ENCODE data around the gene SEPTIN1.
"Not testable (repeated sequence)": the region's sequence is repeated elsewhere in the genome, so short reads cannot be mapped to it uniquely, and the experiment has no call there.

The SEPTIN1 gene

DNA sequence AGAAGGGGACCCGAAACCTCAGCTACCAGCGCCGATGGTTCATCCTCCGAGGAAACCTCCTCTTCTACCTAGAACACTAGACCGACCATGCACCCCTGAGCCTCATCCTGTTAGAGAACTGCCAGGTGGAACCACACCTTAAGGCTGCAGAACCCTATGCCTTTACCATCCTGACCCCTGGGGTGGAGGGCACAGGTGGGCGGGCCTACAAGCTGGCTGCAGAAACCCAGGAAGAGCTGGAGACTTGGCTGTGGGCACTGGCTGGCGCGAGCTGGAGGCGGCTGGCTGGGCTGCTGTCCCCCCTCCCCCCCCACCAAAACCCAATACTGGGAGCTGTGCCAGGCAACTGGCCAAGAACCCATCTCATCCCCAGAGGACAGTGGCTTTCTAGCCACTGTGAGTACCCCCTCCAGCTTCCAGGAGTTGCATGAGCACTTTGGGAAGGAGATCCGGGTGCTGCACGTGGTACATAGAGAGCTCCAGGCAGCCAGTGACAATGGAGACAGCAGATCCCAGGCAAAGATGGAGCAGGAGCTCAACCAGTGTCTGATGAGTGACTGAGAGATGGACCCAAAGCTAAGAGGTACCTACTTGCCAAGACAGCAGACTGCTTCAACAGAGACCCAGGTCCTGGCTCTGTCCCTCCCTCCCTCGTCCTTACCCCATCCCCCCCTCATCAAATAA, 25.8 kb downstream of the SEPTIN1 start:
- DNase-seq = no peak

DNA sequence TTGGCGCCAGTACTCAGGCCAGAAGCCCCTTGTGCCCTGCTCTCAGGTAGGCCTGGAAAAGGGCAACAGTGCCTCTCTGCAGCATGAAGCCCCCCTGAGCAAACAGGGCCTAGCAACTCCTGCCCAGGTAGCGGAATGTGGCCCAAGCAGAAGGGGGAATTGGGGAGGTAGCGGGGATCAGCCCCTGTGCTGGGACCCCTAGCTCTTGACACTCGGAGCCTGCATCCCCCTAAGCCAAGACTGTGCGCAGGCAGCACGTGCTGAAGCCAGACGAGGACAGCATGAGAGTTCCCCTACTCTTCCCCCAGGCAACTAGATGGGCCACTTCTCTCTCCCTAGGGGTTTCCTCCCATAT, 26.4 kb downstream of the SEPTIN1 start:
- DNase-seq = no peak

DNA sequence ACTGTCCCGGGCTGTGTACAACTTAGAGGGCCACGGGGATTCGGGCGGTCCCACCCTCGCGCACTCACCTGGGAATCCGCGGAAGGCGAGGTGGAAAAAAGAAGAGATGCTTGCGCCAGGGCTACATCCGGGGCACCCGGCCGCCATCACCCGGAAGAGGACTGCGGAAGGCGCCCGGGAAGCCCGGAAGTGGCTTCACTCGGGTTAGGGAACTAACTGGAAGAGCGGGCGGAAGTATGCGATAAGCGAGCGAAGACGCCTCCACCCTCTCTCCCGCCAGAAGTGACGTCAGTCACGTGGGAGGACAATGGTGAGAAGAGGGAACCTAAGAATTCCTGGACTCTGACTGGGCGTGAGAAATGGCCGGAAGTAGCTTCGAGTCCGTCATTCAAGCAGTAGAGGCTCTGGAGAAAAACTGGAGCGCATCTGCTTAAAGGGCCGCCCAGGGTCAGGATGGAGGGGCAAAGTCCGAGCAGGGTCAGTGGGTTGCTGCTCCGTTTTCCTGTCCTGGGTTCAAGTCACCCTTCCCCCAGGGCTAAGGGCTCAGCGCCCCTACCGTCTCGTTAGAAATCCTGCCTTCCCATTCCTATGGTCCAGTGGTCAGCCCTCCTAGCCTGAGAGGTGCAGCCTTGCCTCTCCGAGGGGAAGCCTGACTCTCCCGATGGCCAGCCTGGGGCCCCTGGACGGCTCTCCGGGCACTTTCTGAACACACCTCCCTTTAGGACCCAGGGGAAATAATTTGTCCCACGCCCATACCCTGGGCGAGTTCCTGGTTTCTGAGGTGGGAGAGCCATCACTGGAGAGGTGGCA, 27.0 kb downstream of the SEPTIN1 start, which contains the start of gene CD2BP2:
Gene CD2BP2, minus strand, starts transcription at position 165 of the 810 bp plus-strand sequence. CDS start 627 bp downstream, outside the sequence.
- DNase-seq = peak; percentile 88

DNA sequence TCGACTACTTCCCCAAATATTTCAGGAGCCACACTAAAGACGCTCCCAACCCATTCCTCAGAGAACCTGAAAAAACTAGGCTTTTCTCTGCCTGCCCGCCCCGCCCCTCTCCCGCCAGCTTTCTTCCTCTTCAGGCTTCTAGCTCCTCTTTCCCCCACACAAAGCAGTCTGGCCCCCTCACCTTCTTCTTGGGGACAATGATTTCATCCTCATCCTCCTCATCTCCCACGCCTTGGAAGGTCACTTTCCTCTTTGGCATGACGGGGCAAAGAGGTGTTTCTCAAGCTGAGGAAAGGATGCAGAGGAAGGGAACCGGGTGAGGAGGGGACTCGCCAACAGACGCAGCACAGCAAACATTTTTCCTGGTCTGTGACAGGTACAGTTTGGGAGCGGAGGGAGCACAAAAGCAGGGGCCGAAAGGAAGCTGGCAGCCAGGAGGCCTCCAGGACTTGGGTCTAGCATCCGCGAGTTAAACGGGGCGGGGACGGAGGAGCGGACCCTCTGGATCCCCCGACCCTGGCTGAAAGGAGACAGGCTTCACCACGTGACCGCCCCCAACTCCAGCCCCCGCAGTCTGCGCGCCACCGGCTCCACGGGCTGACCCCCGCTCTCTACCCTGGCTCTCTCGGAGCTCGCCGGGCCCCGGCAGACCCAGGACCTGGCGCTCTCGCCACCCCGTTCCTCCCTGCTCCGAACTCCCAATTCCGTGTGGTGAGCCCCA, 27.8 kb downstream of the SEPTIN1 start:
- no peak for DNase-seq

DNA sequence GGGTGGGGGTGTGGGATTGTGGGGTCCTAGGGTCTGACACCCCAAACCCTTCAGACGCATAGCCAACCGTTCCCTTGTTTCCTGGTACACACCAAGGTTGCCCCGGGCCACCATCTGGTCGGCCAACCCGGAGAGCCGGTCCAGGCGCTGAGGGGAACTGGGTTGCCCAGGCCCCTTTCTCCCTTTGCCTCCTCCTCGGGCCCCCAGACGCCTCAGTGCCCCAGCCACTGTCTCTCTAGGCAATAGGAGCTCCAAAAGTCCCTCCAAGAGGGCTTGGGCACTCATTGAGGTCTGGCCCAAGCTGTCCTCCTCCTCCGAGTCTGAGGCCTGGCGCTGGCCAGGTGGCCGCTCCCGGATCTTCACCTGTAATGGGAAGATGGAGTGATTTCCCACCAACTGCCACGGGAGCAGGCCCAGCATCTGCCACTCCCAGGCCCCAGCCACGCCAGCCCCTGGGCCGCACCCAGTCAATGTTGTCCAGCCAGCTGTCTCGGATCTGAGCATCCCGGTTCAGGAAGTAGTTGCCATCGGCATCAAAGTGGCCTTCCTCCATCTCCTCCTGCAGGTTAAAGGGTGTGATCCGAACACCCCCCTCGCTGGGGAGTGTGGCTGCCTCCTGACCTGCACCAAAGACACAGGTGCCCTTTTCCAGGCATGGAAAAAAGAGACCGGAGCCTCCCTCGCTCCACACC, 28.8 kb downstream of the SEPTIN1 start:
- DNase-seq = no peak

GRCh38 chr16:30352488-30353401, 29.6 kb downstream of the SEPTIN1 start:
- no peak for DNase-seq

DNA sequence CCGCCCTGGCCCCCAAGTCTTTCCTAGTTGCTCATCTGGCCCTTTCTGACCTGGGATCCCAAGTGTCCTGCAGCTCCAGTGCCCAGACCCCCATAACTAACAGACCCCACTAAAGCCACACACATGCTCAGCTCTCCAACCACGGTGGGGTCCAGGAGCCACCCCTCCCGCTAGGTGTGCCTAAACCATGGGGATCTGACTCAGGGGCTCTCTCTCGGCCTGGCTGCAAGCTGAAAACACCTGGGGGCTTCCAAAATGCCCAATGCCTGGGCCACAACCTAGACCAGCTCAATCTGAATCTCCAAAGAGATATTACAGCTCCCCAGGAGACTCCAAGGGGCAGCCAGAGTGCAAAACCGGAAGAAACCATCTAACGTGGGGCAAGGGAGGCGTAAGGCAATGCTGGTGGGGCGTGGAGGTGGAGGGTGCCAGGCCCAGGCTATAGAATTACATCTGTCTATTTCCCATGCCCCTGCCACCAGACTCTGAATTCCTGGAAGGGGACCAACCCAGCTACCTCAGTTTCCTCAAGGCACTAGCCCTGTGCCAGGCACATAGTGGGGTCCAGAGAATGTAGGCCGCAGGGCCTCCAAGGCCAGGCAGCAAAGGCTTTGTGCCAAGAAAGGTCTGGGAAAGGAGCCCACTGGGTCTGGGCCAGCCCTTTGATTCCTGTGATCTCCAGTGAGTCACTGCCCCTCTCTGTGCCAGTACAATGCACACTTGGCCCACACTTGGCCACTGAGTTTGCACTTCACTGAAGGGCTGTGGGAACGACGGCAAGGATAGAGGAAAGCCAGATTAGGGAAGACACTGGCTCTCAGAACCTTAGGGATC, 30.6 kb downstream of the SEPTIN1 start:
- no peak for DNase-seq

DNA sequence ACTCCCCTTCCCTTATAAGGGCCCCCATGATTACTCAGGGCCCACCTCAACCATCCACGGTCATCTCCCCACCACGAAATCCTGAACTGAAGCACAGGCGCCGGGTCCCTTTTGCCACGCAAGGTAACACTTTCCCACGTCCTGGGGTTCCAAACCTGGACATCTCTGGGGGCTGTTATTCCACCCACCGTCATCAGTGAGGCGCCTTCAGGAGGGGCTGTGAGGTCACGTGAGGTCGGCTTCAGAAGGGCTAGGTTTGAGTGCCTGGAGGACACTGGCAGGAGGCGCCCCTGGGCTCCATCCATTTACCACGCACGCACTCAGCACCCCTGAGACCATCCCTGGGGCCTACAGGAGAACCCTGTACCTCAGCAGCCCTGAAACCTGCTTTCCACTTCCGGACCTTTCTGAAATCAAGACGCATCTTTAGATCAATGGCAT, 31.3 kb downstream of the SEPTIN1 start:
- DNase-seq = no peak

DNA sequence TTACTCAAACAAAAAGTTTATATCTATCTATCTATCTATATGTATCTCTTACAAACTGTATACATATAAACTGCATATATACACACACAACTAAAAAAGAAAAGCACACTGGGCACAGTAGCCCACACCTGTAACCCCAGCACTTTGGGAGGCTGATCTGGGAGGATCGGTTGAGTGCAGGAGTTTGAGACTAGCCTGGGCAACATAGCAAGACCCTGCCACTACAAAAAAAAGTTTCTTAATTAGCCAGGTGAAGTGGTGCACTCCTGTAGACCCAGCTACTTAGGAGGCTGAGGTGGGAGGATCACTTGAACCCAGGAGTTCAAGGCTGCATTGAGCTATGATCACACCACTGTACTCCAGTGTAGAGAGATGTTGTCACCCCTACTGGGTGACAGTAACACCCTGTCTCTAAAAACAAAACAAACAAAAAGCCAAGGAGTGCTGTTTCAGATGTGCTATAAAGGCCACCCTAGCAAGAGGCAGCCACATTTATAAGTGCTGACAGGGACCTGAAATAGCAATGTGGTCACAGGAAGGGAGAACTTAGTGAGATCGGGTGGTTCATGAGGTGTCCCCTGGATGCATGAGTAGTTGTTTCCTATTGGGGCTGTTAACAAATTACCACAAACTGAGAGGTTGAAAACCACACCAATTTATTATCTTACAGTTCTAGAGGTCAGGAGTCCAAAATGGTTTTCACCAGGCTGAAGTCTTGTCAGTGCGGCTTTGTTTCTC, 32.1 kb downstream of the SEPTIN1 start:
- peak; percentile 24 for DNase-seq

GRCh38 chr16:30349675-30350074, 32.7 kb downstream of the SEPTIN1 start:
- no peak for DNase-seq

- DNase-seq = no peak
These were observed 33.4 kb downstream of the SEPTIN1 start for GRCh38 chr16:30348929-30349328.

DNA sequence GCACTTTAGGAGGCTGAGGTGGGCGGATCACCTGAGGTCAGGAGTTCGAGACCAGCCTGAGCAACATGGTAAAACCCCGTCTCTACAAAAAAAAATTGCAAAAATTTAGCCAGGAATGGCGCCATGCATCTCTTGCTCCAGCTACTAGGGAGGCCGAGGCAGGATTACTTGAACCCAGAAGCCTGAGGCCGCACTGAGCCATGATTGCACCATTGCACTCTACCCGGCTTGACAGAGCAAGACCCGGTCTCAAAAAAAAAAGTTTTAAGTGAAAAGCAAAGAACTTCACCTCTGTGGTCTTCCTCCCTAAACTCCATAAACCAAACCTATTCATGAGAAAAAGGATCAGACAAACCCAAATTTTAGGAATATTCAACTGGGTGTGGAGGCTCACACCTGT, 34.2 kb downstream of the SEPTIN1 start:
- no peak for DNase-seq

DNA sequence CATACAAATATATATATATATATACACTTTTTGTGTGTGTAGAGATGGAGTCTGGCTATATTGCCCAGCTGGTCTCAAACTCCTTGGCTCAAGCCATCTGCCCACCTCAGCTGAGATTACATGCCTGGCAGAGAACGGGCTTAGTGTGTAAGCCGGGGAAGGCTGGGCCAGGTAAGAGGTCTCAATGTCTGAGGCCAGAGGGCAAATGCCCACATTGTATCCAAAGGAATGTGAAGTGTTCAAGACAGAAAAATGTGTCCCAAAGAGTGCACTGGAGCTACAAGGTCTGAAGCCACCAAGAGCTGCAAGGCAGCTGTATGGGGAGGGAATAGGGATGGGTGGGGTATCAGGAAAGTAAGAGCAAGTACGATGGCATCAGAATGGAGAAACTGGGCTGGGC, 36.1 kb downstream of the SEPTIN1 start:
- DNase-seq = no peak

- not testable (repeated sequence) for DNase-seq
These were observed 38.9 kb downstream of the SEPTIN1 start for GRCh38 chr16:30343491-30343820.

GRCh38 chr16:30342751-30343490, 39.4 kb downstream of the SEPTIN1 start:
- DNase-seq = no peak

GRCh38 chr16:30341971-30342370, 40.4 kb downstream of the SEPTIN1 start:
- DNase-seq = not testable (repeated sequence)

- no peak for DNase-seq
These were observed 41.7 kb downstream of the SEPTIN1 start for GRCh38 chr16:30340621-30341020.

DNA sequence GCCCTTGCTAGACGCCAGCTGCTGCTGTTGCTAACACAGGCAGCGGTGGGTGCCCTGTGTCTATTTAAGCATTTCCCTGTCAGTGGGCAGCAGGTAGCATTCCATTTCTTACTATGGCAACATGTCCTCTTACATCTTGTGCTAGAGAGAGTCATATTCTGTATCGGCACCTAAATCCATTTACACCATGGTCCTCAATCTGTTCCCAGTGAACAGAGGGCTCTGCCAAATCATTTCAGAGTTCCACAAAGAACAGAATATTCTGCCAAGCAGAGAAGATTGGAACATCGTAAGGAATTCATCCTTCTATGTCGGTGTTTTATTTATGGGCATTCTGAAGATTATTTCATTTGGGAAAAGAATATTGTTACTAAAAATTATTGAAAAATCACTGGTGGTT, 43.6 kb downstream of the SEPTIN1 start:
- DNase-seq = not testable (repeated sequence)

DNA sequence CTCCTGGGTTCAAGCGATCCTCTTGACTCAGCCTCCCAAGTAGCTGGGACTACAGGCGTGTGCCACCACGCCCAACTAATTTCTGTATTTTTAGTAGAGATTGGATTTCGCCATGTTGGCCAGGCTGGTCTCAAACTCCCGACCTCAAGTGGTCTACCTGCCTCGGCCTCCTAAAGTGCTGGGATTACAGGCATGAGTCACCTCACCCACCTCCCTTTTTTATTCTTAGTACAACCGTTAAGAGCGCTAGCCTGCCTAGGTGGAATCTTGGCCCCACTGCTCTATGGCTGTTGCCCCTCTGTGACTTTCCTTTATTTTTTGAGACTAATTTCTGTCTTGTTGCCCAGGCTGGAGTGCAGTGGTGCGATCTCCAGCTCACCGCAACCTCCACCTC, 44.4 kb downstream of the SEPTIN1 start:
- DNase-seq = not testable (repeated sequence)
